Gastroesophageal sphincter (tissue), 4 donors: Measurements from ENCODE around the gene ABR. TPM values are rescaled to one million over a fixed set of nuclear protein-coding genes. Genes with fewer than 3 reads are reported as not detected.

Source experiments
- ATAC-seq: fragments of 150-250 bp; one replicate; pipeline ENCODE4 v1.9.1; 2016; ENCODE audit warnings: mild to moderate bottlenecking, moderate library complexity
- H3K27ac ChIP-seq, 4 donors: fragments of 200-600 bp; sonication (generic) in 3 of 4; 1 replicate in 3 of 4; 2 replicates in 1 of 4; pipeline ENCODE4 v1.5.1; 2016 to 2019
- H3K27me3 ChIP-seq: fragments of 200-600 bp; sonication (generic); one replicate; pipeline ENCODE4 v1.5.1; 2019
- H3K36me3 ChIP-seq, 2 donors: fragments of 200-600 bp; sonication (generic); one replicate each; pipeline ENCODE4 v1.5.1; 2019; ENCODE audit warnings: control low read depth in 1 of 2
- H3K4me1 ChIP-seq, 3 donors: fragments of 200-600 bp; sonication (generic); 1 replicate in 2 of 3; 2 replicates in 1 of 3; pipeline ENCODE4 v1.5.1; 2016 to 2019; ENCODE audit warnings: control low read depth in 2 of 3
- H3K4me3 ChIP-seq, 2 donors: fragments of 200-600 bp; sonication (generic); one replicate each; pipeline ENCODE4 v1.5.1; 2019; ENCODE audit warnings: mild to moderate bottlenecking in 1 of 2, moderate library complexity in 1 of 2
- H3K9me3 ChIP-seq, 3 donors: fragments of 200-600 bp; sonication (generic); one replicate each; pipeline ENCODE4 v1.5.1; 2017 to 2019; ENCODE audit warnings: control low read depth in 2 of 3
- EP300 ChIP-seq: sonication (generic); formaldehyde crosslinking; IDR thresholded peaks from one replicate; pipeline ENCODE4 v1.6.1; 2017; ENCODE audit warnings: antibody characterized with exemption, mild to moderate bottlenecking
- POLR2A ChIP-seq, 2 donors: fragments of 450-650 bp; IDR thresholded peaks; one replicate each; pipeline ENCODE4 v1.6.1; 2017; ENCODE audit warnings: antibody characterized with exemption in 2 of 2, mild to moderate bottlenecking in 2 of 2, moderate library complexity in 1 of 2
- POLR2AphosphoS5 ChIP-seq: sonication (generic); formaldehyde crosslinking; IDR thresholded peaks from one replicate; pipeline ENCODE4 v1.6.1; 2017; ENCODE audit warnings: antibody characterized with exemption
- WGBS, 2 donors: methylation state at CpG; one replicate each; pipeline ENCODE4 v1.1.5; 2018; ENCODE audit warnings: low coverage in 1 of 2; 5-methylcytosine and 5-hydroxymethylcytosine counted together
- total RNA-seq, 4 donors: library from RNA; depleted of rRNA; stranded (reverse); fragments of >200 nt; gene quantifications; one replicate each; pipeline ENCODE4 v1.1.0, GENCODE V29; 2016
- TF ChIP-seq, protein P1 (sequence below), 4 experiments: fragments of 200-600 bp in 2 of 4; fragments of 450-650 bp in 2 of 4; sonication (generic) in 1 of 4; IDR thresholded peaks; one replicate each; pipeline ENCODE4 v1.5.1; 2017 to 2019; ENCODE audit warnings: antibody characterized with exemption in 4 of 4, mild to moderate bottlenecking in 2 of 4, moderate library complexity in 2 of 4

Gene ABR
- total RNA-seq, 4 donors from 2014 or later: 62.6 to 147 (median 114) TPM

DNA sequence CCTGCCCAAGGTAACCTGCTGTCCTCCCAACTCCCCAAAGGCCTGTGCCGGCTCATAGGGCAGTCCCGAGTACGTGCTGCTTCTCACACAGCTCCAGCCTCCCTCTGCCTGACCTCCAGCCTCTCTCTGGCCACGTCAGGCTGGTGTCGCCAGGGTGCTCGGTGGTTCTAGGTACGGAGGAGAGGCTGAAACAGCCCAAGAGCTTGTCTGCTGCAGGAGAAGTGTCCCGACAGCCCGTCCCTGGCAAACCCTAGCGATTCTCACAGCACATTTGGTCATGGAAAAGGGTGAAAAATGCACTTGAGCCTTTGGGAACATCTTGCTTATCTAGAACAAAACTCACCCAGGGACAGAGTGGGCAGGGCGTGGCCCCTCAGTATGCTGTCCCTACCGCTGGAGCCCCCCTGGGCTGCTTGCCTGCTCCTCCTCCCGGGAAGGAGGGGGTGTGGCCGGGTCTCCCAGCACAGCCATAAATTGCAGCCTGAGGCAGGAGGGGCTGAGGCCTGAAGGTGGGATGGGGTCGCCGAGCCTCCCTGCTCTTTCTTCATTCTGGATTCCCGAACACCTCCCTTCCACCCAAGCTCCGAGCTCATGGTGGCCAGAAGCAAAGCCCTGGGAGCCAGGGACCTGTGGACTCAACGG is 142.4 kb downstream of the ABR start:
- 68 to 100% methylated on average over 3 to 6 of the region's 19 CpGs for WGBS, 2 donors
- H3K36me3 ChIP-seq: peaks cover 0 to 26% of the 10 kb centered on the region in 2 donors
- H3K4me3 ChIP-seq: no peak overlapping the region
- ATAC-seq: no peak
- H3K4me1 ChIP-seq: peaks cover 0 to 74% (median 16%) of the 10 kb centered on the region in 3 donors
- H3K9me3 ChIP-seq: no peaks in the 10 kb centered on the region
- H3K27me3 ChIP-seq: no peaks in the 10 kb centered on the region
- no peak for TF ChIP-seq POLR2AphosphoS5
- TF ChIP-seq, protein P1, sequence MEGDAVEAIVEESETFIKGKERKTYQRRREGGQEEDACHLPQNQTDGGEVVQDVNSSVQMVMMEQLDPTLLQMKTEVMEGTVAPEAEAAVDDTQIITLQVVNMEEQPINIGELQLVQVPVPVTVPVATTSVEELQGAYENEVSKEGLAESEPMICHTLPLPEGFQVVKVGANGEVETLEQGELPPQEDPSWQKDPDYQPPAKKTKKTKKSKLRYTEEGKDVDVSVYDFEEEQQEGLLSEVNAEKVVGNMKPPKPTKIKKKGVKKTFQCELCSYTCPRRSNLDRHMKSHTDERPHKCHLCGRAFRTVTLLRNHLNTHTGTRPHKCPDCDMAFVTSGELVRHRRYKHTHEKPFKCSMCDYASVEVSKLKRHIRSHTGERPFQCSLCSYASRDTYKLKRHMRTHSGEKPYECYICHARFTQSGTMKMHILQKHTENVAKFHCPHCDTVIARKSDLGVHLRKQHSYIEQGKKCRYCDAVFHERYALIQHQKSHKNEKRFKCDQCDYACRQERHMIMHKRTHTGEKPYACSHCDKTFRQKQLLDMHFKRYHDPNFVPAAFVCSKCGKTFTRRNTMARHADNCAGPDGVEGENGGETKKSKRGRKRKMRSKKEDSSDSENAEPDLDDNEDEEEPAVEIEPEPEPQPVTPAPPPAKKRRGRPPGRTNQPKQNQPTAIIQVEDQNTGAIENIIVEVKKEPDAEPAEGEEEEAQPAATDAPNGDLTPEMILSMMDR (IDR thresholded peaks at IDR 0.05): no peak
- TF ChIP-seq EP300: no peak
- TF ChIP-seq POLR2A (IDR thresholded peaks at IDR 0.05): no peak
- peak overlapping the region in 1 of 4 donors; percentile 6 for H3K27ac ChIP-seq

- H3K4me1 ChIP-seq: peaks cover 0 to 79% (median 19%) of the 10 kb centered on the region in 3 donors
These were observed 142.9 kb downstream of the ABR start for GRCh38 chr17:1036845-1037237.

GRCh38 chr17:1036171-1036844 is 143.5 kb downstream of the ABR start:
- WGBS, 2 donors: 77 to 93% methylated on average over 5 of the region's 24 CpGs
- TF ChIP-seq POLR2A (IDR thresholded peaks at IDR 0.05): no peak
- TF ChIP-seq EP300: no peak
- TF ChIP-seq, protein P1 (IDR thresholded peaks at IDR 0.05): no peak
- no peak for TF ChIP-seq POLR2AphosphoS5
- ATAC-seq: no peak
- Histone ChIP-seq H3K36me3 (peaks cover 0 to 26% of the 10 kb centered on the region in 2 donors), H3K4me3 (no peak overlapping the region), H3K27me3 (no peaks in the 10 kb centered on the region), H3K9me3 (no peaks in the 10 kb centered on the region), H3K4me1 (peaks cover 0 to 80% (median 19%) of the 10 kb centered on the region in 3 donors), H3K27ac (peak overlapping the region in 2 of 4 donors; percentile 26 to 27)

More at GRCh38 chr17:1036845-1037237, 142.9 kb downstream of the ABR start:
- Histone ChIP-seq H3K9me3 (no peaks in the 10 kb centered on the region), H3K27me3 (no peaks in the 10 kb centered on the region), H3K27ac (no peak overlapping the region), H3K4me3 (no peak overlapping the region), H3K36me3 (peaks cover 0 to 26% of the 10 kb centered on the region in 2 donors)
- no peak for ATAC-seq
- TF ChIP-seq, protein P1 (IDR thresholded peaks at IDR 0.05): no peak
- TF ChIP-seq EP300 (no peak), POLR2A (IDR thresholded peaks at IDR 0.05) (no peak), POLR2AphosphoS5 (no peak)
- WGBS, 2 donors: 88 to 100% methylated on average over 1 of the region's 2 CpGs

GRCh38 chr17:1035546-1036170 is 144.1 kb downstream of the ABR start:
- 20 to 60% methylated on average over 1 to 2 of the region's 17 CpGs for WGBS, 2 donors
- Histone ChIP-seq H3K9me3 (no peaks in the 10 kb centered on the region), H3K4me1 (peaks cover 0 to 80% (median 23%) of the 10 kb centered on the region in 3 donors), H3K27ac (peak overlapping the region in 2 of 4 donors; percentile 26 to 27), H3K27me3 (no peaks in the 10 kb centered on the region), H3K4me3 (no peak overlapping the region), H3K36me3 (peaks cover 0 to 26% of the 10 kb centered on the region in 2 donors)
- TF ChIP-seq POLR2AphosphoS5 (no peak), POLR2A (IDR thresholded peaks at IDR 0.05) (no peak), EP300 (no peak)
- TF ChIP-seq, protein P1 (IDR thresholded peaks at IDR 0.05): no peak
- ATAC-seq: no peak
